Liver (tissue), 3 donors: ENCODE results near the gene AGER.

Experiments
- CTCF ChIP-seq: fragments of 150-350 bp; IDR thresholded peaks from 2 replicates; pipeline ENCODE4 v1.5.1; 2017; ENCODE audit warnings: improper control_type of control experiment, low read depth, low read length; ENCODE audit not compliant: missing input control
- JUND ChIP-seq, 2 donors: IDR thresholded peaks; 2 replicates each; pipeline ENCODE4 v1.6.1; 2016; ENCODE audit warnings: antibody characterized with exemption in 2 of 2
- REST ChIP-seq: IDR thresholded peaks from 2 replicates; pipeline ENCODE4 v1.6.1; 2016; ENCODE audit warnings: antibody characterized with exemption, mild to moderate bottlenecking
- donor health status: healthy.
- donor health status: healthy.

- TF ChIP-seq CTCF, result no peak
- TF ChIP-seq JUND (IDR thresholded peaks at IDR 0.05), result no peak
- TF ChIP-seq REST, result no peak
These were observed 37.8 kb downstream of the AGER start for GRCh38 chr6:32146287-32146686.
